Activated gamma-delta T cell treated with anti-CD3 and anti-CD28 coated beads, Interleukin-2, amount 50 U/mL, for 16 hours (primary cell): Measurements from ENCODE around the gene SEMA7A.
"Not testable (repeated sequence)": the region's sequence is repeated elsewhere in the genome, so short reads cannot be mapped to it uniquely, and the experiment has no call there.

ENCODE experiments used
- DNase-seq: peaks from one replicate; pipeline ENCODE4 v3.0.0-alpha.2; 2020; ENCODE audit warnings: low read depth

SEMA7A gene

GRCh38 chr15:74399511-74400312, 34.0 kb downstream of the SEMA7A start:
- peak; percentile 43 for DNase-seq

DNA sequence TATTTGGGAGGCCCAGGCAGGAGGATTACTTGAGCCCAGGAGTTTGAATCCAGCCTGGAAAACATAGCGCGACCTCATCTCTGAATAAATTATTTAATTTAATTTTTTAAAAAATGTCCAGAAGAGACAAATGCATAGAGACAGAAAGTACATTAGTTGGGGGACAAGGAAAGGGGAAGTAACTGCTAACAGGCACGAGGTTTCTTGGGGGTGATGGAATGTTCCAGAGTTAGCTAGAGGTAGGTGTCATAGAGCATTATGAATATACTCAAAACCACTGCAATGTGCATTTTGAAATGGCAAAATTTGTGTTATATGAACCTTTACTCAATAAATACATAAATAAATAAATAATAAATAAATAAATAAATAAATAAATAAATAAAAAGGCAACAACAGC, 34.7 kb downstream of the SEMA7A start:
- no peak for DNase-seq

DNA sequence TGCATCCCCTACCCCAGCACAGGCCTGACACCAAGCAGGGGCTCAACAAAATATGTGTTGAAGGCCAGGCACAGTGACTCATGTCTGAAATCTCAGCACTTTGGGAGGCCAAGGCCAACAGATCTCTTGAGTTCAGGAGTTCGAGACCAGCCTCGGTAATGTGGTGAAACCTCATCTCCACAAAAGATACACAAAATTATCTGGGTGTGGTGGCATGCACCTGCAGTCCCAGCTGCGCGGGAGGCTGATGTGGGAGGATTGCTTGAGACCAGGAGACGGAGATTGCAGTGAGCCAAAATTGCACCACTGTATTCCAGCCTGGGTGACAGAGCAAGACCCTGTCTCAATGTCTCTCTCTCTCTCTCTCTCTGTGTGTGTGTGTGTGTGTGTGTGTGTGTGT, 35.6 kb downstream of the SEMA7A start:
- no peak for DNase-seq

GRCh38 chr15:74397239-74398068, 36.3 kb downstream of the SEMA7A start:
- no peak for DNase-seq

DNA sequence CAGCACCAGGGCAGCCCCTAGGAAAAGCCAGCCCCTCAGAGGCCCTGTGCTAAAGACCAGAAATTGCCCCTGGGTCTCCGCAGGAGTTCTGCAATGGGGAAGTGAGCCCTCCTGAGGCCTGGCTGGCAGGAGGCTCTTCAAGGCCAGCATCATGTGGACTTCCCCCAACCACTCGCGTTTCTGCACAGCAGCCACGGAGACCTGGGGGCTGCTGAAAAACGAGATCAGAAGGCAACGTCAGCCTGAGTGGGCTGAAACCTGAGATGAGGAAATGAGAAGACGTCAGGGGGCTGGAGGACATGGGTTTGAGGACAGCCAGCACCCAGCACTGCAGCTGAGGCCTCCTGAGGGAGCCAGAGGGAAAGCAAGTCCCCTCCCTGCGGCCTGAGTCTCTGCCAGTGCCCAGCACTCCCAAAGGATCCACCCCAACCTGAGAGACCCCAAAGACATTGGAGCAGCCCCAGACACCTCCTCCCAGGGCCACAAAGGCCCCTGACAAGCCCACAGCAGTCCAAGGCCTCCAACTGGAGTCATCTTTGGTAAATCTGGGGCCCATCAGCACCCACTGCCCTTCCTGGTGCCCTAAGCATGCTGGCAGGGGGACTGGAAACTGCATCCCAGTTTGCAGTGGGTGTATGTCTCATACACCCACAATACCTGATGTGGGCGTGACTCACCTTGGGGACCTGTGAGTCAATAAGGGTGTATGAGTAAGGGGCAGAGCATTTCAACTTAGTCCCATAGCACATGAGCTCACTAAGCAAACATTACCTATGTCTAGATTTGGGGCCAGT, 37.1 kb downstream of the SEMA7A start:
- peak; percentile 39 for DNase-seq

DNA sequence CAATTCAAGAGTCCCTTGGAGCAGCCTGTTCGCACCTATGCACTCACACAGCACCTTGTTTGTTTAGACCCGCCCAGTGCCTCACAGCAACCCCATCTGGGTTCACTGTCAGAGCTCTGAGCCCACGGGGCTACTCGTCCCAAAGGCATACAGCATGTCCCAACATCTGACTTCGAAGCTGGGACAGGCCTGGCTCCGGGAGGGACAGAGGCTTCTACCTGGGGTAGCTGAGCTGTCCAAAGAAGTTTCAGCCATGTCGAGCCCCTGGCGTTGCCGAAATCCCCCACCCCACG, 37.7 kb downstream of the SEMA7A start:
- no peak for DNase-seq

- no peak for DNase-seq
Measured at GRCh38 chr15:74395319-74396145, 38.2 kb downstream of the SEMA7A start.

GRCh38 chr15:74394090-74394846, 39.5 kb downstream of the SEMA7A start:
- DNase-seq, result no peak

DNA sequence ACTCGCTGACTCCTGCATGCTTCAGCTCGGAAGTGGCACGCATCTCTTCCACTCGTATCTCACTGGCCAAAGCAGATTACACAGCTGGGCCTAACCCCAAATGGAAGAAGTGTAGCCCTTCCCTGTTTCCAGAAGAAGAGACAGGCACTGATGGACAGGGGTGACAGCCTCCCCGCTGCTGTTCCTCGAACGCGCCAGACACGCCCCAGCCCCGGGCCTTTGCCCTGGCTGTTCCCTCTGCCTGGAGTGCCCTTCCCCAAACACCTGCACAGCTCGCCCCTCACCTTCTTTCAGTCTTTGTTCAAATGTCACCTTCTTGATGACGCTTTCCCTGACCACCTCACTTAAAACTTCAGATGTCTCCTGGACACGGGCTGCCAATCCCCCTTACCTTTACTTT, 40.3 kb downstream of the SEMA7A start:
- DNase-seq, result no peak

DNA sequence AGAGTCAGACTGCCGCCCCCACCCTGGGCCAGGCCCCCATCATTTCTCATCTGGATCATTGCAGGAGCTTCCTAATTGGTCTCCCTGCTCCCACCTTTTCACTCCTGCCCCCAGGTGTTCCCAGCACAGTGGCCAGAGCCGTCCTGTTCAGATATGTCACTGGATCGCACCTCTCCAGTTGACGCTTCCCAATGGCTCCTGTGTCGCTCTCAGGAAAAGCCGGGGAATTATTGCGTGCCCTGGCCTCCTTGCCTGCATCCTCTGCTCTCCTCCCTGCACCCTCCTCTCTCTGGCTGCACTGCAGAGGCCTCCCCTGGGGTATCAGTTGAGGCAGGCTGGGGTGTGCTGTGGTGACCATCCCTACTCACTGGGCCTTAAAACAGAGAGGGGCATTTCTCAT, 40.9 kb downstream of the SEMA7A start:
- DNase-seq, result no peak

DNA sequence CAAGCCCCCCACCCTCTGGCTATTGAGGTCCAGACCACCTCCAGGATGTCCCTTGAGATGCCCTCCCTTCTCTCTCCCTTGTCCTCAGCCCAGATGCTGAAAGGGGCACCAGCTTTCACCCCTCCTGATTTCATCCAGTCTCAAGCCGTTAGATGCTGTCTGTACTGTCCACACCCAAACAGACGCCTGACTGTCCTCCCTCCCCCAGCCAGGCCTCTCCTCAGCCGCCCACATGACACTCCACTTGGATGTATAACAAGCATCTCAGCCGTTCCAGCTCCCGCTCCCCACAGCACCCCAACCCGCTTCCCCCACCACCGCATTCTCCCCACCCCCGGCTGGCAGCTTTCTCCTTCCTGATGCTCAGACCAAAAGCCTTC, 41.3 kb downstream of the SEMA7A start:
- no peak for DNase-seq

DNA sequence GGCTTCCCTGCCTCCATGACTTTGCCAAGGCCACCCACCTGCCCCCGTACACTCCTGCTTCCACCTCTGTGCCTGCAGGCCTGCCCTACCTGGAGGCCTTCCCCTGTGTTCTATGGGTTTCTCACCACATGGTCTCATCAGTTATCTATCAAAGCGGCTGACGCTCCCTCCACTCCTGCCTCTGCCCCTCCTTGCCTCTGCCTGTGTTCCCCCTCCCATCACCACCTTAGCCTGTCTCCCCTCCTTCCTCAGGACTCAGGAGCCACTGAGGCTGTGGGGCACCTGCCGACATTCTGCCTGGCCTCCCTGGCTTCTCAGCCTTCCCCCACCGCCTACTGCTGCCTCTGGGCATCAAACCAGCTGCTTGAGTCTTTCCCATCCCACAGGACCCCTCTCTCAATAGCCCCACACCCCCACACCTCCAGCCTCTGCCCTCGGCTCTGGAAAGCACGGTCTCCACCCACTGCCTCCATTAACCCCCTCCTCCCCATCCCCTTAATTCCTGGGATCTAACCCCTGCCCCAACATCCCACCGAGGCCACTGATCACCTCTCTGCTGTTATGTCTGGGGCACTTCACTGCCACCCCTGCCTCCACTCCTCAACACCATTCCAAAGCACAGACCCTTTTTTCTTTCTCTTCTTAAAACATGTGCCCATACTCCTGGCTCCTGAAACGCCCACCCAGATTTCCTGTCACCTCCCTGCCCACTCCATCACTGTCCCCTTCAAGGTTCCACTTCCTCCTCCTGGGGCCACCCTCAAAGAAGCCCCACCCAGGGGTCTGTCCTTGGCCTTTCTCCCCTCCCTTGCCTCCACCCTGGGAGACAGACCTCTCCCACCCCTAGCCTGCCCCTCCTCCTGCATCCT, 41.9 kb downstream of the SEMA7A start:
- no peak for DNase-seq

- DNase-seq, result no peak
Measured at GRCh38 chr15:74390647-74391288, 43.0 kb downstream of the SEMA7A start.

- not testable (repeated sequence) for DNase-seq
Measured at GRCh38 chr15:74390049-74390646, 43.6 kb downstream of the SEMA7A start.

GRCh38 chr15:74389241-74390048, 44.3 kb downstream of the SEMA7A start:
- no peak for DNase-seq

GRCh38 chr15:74388363-74388951, 45.3 kb downstream of the SEMA7A start:
- no peak for DNase-seq

DNA sequence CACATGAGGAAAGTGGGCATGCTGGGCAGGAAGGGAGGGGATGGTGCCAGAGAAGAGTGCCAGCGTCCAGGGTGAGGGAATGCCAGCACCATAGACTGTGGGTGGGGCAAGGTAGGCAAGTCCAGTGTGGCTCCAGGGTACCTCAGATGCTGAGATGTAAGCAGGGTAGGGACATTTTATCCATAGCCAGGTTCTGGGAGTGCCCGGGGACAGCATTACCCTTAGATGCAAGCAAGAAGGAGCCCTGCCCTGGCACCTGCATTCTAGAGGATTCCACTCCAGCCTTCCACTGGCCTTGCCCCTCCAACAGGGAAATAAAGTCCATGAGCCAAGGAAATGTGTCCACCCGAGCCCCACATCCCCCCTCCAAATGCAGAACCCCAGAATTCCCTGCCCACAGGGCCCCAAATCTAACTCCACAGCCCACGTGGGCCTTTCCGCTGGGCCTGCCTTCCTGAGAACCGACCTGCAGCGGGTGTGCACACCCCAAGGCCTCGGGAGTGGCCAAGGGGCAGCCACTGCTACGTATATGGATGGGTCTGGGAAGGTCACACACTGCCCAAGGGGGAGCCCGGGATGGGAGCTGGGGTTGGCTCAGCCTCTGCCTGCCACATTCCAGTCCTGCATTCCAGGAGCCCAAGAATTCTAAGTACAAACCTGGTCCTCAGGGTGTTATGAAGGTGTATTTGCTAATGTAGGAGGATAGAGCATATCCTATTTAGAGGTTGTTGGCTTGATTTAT, 46.0 kb downstream of the SEMA7A start:
- no peak for DNase-seq
